Measurements from ENCODE around the gene NTSR1.

NTSR1 gene

GRCh38 chr20:62736407-62737071 is 27.9 kb downstream of the NTSR1 start:
- Histone ChIP-seq H3K4me1 (peaks cover 4% of the 10 kb centered on the region; the same call in 1 of the 2 replicates), H3K4me3 (ENCODE audit: low read depth, low read length) (no peak overlapping the region), H3K9me3 (no peaks in the 10 kb centered on the region), H3K36me3 (no peaks in the 10 kb centered on the region), H3K27me3 (no peaks in the 10 kb centered on the region)
- peak; percentile 51 for DNase-seq
- TF ChIP-seq CTCF (IDR thresholded peaks at IDR 0.05; ENCODE audit: low read depth, low read length) = no peak

DNA sequence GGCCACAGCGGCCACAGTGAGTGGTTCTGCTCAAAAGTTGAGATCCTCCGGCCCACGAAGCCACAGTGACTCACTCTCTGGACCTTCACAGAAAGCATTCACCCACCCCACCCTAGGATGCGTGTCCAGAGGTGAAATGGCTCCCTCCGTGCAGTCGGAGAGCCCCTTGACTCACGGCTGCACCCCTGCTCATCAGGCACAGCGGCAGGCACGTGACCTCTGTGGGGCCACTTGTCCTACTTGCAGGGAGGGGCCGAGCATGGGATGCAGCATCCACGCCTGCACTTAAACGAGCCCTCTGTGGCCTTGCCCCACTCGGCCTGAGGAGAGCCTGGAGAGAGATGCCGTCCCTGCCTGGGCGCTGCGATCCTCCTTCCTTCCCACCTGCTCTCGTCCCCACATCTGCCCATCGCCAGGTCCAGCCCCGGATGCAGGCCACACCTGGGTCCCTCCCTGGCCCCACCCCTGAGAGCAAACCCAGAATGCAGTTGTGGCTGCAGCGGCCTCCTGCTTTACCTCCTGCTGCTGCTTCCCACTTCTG is 28.7 kb downstream of the NTSR1 start:
- H3K27me3 ChIP-seq = no peaks in the 10 kb centered on the region
- peaks cover 4% of the 10 kb centered on the region; the same call in 1 of the 2 replicates for H3K4me1 ChIP-seq
- no peak overlapping the region for H3K4me3 ChIP-seq (ENCODE audit: low read depth, low read length)
- no peaks in the 10 kb centered on the region for H3K9me3 ChIP-seq
- TF ChIP-seq CTCF (IDR thresholded peaks at IDR 0.05; ENCODE audit: low read depth, low read length) = no peak
- no peak for DNase-seq
- H3K36me3 ChIP-seq = no peaks in the 10 kb centered on the region

DNA sequence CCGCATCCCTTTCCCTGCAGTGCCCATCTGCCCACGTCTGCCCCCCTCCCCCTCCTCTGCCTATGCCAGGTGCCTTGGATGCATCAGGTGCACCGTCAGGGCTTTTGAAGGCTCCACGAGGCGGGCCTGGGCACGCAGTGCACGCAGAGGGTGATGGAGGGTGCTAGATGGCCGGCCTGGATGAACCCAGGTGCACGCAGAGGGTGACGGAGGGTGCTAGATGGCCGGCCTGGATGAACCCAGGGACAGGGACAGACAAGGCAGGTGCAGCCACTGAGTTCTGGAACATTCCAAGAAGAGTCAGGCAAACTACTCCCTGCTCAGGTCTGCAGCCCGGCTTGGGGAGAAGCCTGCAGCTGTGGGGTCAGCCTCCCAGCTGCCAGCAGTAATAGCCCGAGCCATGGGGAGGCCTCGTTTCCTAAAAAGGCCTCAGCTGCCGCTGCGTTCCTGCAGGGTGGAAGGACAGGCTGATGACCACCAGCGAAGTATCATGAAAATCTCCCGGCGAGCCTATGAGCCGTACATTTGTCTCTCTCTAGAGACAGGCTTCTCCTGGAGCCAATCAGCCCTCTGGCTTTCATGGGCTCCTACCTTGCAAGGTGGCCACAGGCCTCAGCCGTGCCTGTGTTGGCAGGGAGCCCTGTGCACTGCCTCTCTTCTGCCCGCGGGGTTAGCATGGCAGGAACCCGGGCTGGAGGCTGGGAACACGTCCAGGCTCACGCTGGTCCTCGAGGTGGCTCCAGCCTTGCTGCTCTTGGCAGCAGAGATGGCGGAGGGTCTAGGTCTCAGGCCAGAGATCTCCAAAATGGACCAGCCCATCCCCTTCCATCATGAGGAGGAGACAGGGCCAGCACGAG is 29.6 kb downstream of the NTSR1 start:
- no peak for TF ChIP-seq CTCF (IDR thresholded peaks at IDR 0.05; ENCODE audit: low read depth, low read length)
- H3K36me3 ChIP-seq = no peaks in the 10 kb centered on the region
- H3K27me3 ChIP-seq = no peaks in the 10 kb centered on the region
- DNase-seq = peak; percentile 15
- no peak overlapping the region for H3K4me3 ChIP-seq (ENCODE audit: low read depth, low read length)
- no peaks in the 10 kb centered on the region for H3K9me3 ChIP-seq
- H3K4me1 ChIP-seq = peaks cover 4% of the 10 kb centered on the region; the same call in 1 of the 2 replicates

DNA sequence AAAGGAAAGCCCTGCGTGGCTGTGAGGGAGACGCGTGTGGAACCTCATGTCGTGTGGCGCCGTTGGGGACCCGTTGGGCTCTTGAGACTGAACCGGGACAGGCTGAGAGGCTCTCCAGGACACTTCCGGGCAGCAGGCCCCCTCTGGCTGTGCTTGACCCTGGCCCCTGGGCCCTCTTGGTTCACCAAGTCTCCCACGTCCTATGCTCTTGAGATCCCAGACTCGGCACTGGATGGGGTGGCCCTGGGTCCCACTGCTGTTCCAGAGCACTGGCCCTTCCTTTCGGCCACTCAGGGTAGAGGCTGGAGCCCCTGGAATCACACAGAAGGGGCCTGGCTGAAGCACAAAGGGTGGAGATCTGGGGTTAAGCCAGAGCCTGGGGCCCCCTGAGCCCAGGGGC is 30.4 kb downstream of the NTSR1 start:
- TF ChIP-seq CTCF (IDR thresholded peaks at IDR 0.05; ENCODE audit: low read depth, low read length) = no peak
- DNase-seq = no peak
- H3K36me3 ChIP-seq = no peaks in the 10 kb centered on the region
- peaks cover 4% of the 10 kb centered on the region; the same call in 1 of the 2 replicates for H3K4me1 ChIP-seq
- H3K9me3 ChIP-seq = no peaks in the 10 kb centered on the region
- H3K27me3 ChIP-seq = no peaks in the 10 kb centered on the region
- H3K4me3 ChIP-seq (ENCODE audit: low read depth, low read length) = no peak overlapping the region

- peaks cover 4% of the 10 kb centered on the region; the same call in 1 of the 2 replicates for H3K4me1 ChIP-seq
- H3K4me3 ChIP-seq (ENCODE audit: low read depth, low read length) = no peak overlapping the region
- no peak for TF ChIP-seq CTCF (IDR thresholded peaks at IDR 0.05; ENCODE audit: low read depth, low read length)
- H3K27me3 ChIP-seq = no peaks in the 10 kb centered on the region
- no peaks in the 10 kb centered on the region for H3K9me3 ChIP-seq
- peak; percentile 20 for DNase-seq
- H3K36me3 ChIP-seq = no peaks in the 10 kb centered on the region
These were observed 31.1 kb downstream of the NTSR1 start for GRCh38 chr20:62739581-62740285.

Measured in BE2C (cell line).